HCT116 (cell line): Measurements from ENCODE around the gene TRAPPC12. TPM values are rescaled to one million over a fixed set of nuclear protein-coding genes. Genes with fewer than 3 reads are reported as not detected.
"Not testable (repeated sequence)": the region's sequence is repeated elsewhere in the genome, so short reads cannot be mapped to it uniquely, and the experiment has no call there.

Experiments
- ATAC-seq: fragments of 200-7000 bp; cut with Tn5 transposase; 2 replicates; pipeline ENCODE4 v1.9.1; 2020; ENCODE audit warnings: mild to moderate bottlenecking, moderate library complexity
- BruUV-seq: library from RNA; stranded (reverse); fragments of 400-500 nt; replicated peaks from 2 replicates; lab custom pipeline; 2021; lab: Mats Ljungman, UMichigan
- CTCF ChIA-PET: fragments of 300-600 bp; sonication (Branson Sonifier 250); formaldehyde crosslinking; loops from one replicate; lab custom pipeline; 2021; ENCODE audit warnings: antibody characterized with exemption; lab: Charles Lee
- POLR2A ChIA-PET: fragments of 300-600, 350-600 bp; sonication (Branson Sonifier 250); formaldehyde crosslinking; loops from one replicate; lab custom pipeline; 2021; ENCODE audit warnings: antibody characterized with exemption; lab: Charles Lee
- RAD21 ChIA-PET, 2 experiments: fragments of 300-600 bp; sonication (Branson Sonifier 250); formaldehyde crosslinking; loops; one replicate each; lab custom pipeline; 2023; ENCODE audit warnings: low total read pairs in 2 of 2; ENCODE audit not compliant: uncharacterized antibody in 2 of 2, unreplicated experiment in 2 of 2, low non-redundant PET in 1 of 2; lab: Charles Lee
- DNase-seq: peaks from one replicate; pipeline ENCODE4 v3.0.0-alpha.2; 2010; ENCODE audit warnings: low read depth, low spot score
- H2AFZ ChIP-seq: fragments of 200-600 bp; shearing (Covaris generic), sonication (generic); 2 replicates; pipeline ENCODE4 v1.6.1; 2017; ENCODE audit warnings: low read depth, mixed run types, mixed read lengths, antibody characterized with exemption, low read length; ENCODE audit not compliant: poor library complexity, severe bottlenecking
- H3K27ac ChIP-seq: 2 replicates; pipeline ENCODE4 v1.5.1; 2012; ENCODE audit warnings: low read depth, low read length
- H3K27me3 ChIP-seq: fragments of 200-600 bp; sonication (generic); 2 replicates; pipeline ENCODE4 v1.6.1; 2016; ENCODE audit warnings: mixed run types, low read length, mixed read lengths; ENCODE audit not compliant: insufficient read depth
- H3K36me3 ChIP-seq, 2 experiments: fragments of 200-500 bp in 1 of 2; fragments of 200-600 bp in 1 of 2; sonication (Bioruptor generic) in 1 of 2; sonication (generic) in 1 of 2; 2 replicates each; pipeline versions ENCODE4 v1.5.1 to v1.6.1; 2014 to 2016; ENCODE audit warnings: low read length in 2 of 2, inconsistent platforms in 1 of 2, mixed read lengths in 1 of 2, mixed run types in 1 of 2; ENCODE audit not compliant: insufficient read depth in 2 of 2, control insufficient read depth in 1 of 2
- H3K4me1 ChIP-seq, 2 experiments: fragments of 200-600 bp in 1 of 2; sonication (generic) in 1 of 2; 2 replicates each; pipeline versions ENCODE4 v1.5.1 to v1.6.1; 2012 to 2017; ENCODE audit warnings: low read length in 2 of 2, inconsistent platforms in 1 of 2, mild to moderate bottlenecking in 1 of 2, mixed read lengths in 1 of 2, mixed run types in 1 of 2, moderate library complexity in 1 of 2; ENCODE audit not compliant: insufficient read depth in 2 of 2, control insufficient read depth in 1 of 2
- H3K4me2 ChIP-seq: fragments of 200-600 bp; sonication (generic); 2 replicates; pipeline ENCODE4 v1.6.1; 2017; ENCODE audit warnings: mixed run types, low read length, mixed read lengths
- H3K4me3 ChIP-seq, 2 experiments: fragments of 200-600 bp in 1 of 2; sonication (generic) in 1 of 2; replicated peaks in 1 of 2; 2 replicates each; pipeline ENCODE4 v1.5.1; 2011 to 2016; ENCODE audit warnings: low read length in 2 of 2, control low read depth in 1 of 2, low read depth in 1 of 2, mild to moderate bottlenecking in 1 of 2, mixed read lengths in 1 of 2, mixed run types in 1 of 2
- H3K79me2 ChIP-seq: fragments of 200-600 bp; sonication (generic); 2 replicates; pipeline ENCODE4 v1.6.1; 2017; ENCODE audit warnings: mild to moderate bottlenecking, mixed run types, low read length, moderate library complexity, mixed read lengths; ENCODE audit not compliant: insufficient read depth
- H3K9ac ChIP-seq: fragments of 200-600 bp; sonication (generic); 2 replicates; pipeline ENCODE4 v1.6.1; 2016; ENCODE audit warnings: low read length, mixed read lengths
- H3K9me2 ChIP-seq: fragments of 200-600 bp; sonication (generic), shearing (Covaris generic); 2 replicates; pipeline ENCODE4 v1.6.1; 2017; ENCODE audit warnings: mixed run types, mild to moderate bottlenecking, moderate library complexity; ENCODE audit not compliant: insufficient read depth
- H3K9me3 ChIP-seq, 2 experiments: fragments of 200-500 bp in 1 of 2; fragments of 200-600 bp in 1 of 2; sonication (Bioruptor generic) in 1 of 2; sonication (generic) in 1 of 2; 2 replicates each; pipeline ENCODE4 v1.6.1; 2014 to 2017; ENCODE audit warnings: low read length in 2 of 2, mixed read lengths in 2 of 2, inconsistent platforms in 1 of 2, low read depth in 1 of 2, mild to moderate bottlenecking in 1 of 2, mixed run types in 1 of 2, moderate library complexity in 1 of 2; ENCODE audit not compliant: control insufficient read depth in 1 of 2, insufficient read depth in 1 of 2
- H4K20me1 ChIP-seq: fragments of 200-600 bp; sonication (generic), shearing (Covaris generic); 2 replicates; pipeline ENCODE4 v1.6.1; 2017; ENCODE audit warnings: mixed run types, mild to moderate bottlenecking, moderate library complexity; ENCODE audit not compliant: insufficient read depth
- ATF3 ChIP-seq: IDR thresholded peaks from 2 replicates; pipeline ENCODE4 v1.6.1; 2012
- CEBPB ChIP-seq: IDR thresholded peaks from 2 replicates; pipeline ENCODE4 v1.6.1; 2012; ENCODE audit warnings: low read depth
- ELF1 ChIP-seq: IDR thresholded peaks from 2 replicates; pipeline ENCODE4 v1.6.1; 2012; ENCODE audit warnings: low read depth, borderline replicate concordance
- EZH2 ChIP-seq: fragments of 200-600 bp; sonication (generic); IDR thresholded peaks from 2 replicates; pipeline ENCODE4 v1.6.1; 2017; ENCODE audit warnings: antibody characterized with exemption, mixed run types
- EZH2phosphoT487 ChIP-seq: fragments of 200-600 bp; IDR thresholded peaks from 2 replicates; pipeline ENCODE4 v1.6.1; 2018; ENCODE audit warnings: antibody characterized with exemption, borderline replicate concordance
- MAX ChIP-seq: IDR thresholded peaks from 2 replicates; pipeline ENCODE4 v1.6.1; 2012
- POLR2A ChIP-seq: IDR thresholded peaks from 2 replicates; pipeline ENCODE4 v1.7.0; 2011; ENCODE audit warnings: borderline replicate concordance; ENCODE audit not compliant: insufficient read depth, insufficient read length; ENCODE audit errors: extremely low read depth
- POLR2AphosphoS5 ChIP-seq: IDR thresholded peaks from 2 replicates; pipeline ENCODE4 v1.6.1; 2011; ENCODE audit warnings: mild to moderate bottlenecking, low read depth, low read length, moderate library complexity
- RAD21 ChIP-seq: IDR thresholded peaks from 2 replicates; pipeline ENCODE4 v1.6.1; 2012; ENCODE audit warnings: low read depth, mild to moderate bottlenecking
- SIN3A ChIP-seq: IDR thresholded peaks from 2 replicates; pipeline ENCODE4 v1.6.1; 2012; ENCODE audit warnings: low read depth
- SP1 ChIP-seq: IDR thresholded peaks from 2 replicates; pipeline ENCODE4 v1.6.1; 2012; ENCODE audit warnings: low read depth
- SRF ChIP-seq: IDR thresholded peaks from 2 replicates; pipeline ENCODE4 v1.6.1; 2012; ENCODE audit warnings: low read depth
- TCF7L2 ChIP-seq: IDR thresholded peaks from 2 replicates; pipeline ENCODE4 v1.7.0; 2011; ENCODE audit warnings: borderline replicate concordance, inconsistent platforms; ENCODE audit not compliant: insufficient read depth, insufficient read length; ENCODE audit errors: extremely low read depth
- ZNF274 ChIP-seq: fragments of 200-500 bp; sonication (Bioruptor generic); IDR thresholded peaks from 2 replicates; pipeline ENCODE4 v1.6.1; 2014; ENCODE audit warnings: mild to moderate bottlenecking, low read depth, low read length, inconsistent platforms
- intact Hi-C: fragments of 100-400 bp; cut with micrococcal nuclease; formaldehyde crosslinking; loops from 2 replicates; pipeline ENCODE4 v1.10.0; 2022
- total RNA-seq: library from RNA; stranded (reverse); gene quantifications from one replicate; pipeline ENCODE4 v1.2.1, GENCODE V29; 2021; ENCODE audit not compliant: unreplicated experiment

The TRAPPC12 gene
- total RNA-seq, 1 experiment from 2014 or later: 47.4 TPM

GRCh38 chr2:3447789-3448317, 68.4 kb downstream of the TRAPPC12 start:
- ChIA-PET POLR2A (no interaction called here), CTCF (no interaction called here), RAD21 (no interaction called here)
- no peaks in the 10 kb centered on the region for H4K20me1 ChIP-seq
- H3K9me3 ChIP-seq: no peaks in the 10 kb centered on the region
- no peak overlapping the region for H3K9ac ChIP-seq
- no peak overlapping the region for H3K27ac ChIP-seq
- no peak overlapping the region for H2AFZ ChIP-seq
- intact Hi-C loops: no loop called here
- no peaks in the 10 kb centered on the region for H3K9me2 ChIP-seq
- no TSS peak for BruUV-seq
- H3K4me2 ChIP-seq: no peak overlapping the region
- TF ChIP-seq POLR2AphosphoS5 (no peak), ZNF274 (no peak), EZH2 (no peak), SP1 (no peak), POLR2A (no peak), ELF1 (no peak), ATF3 (no peak), CEBPB (no peak), SRF (no peak), SIN3A (no peak), RAD21 (no peak), MAX (no peak), TCF7L2 (no peak), EZH2phosphoT487 (no peak)
- no peak for DNase-seq
- no peaks in the 10 kb centered on the region for H3K79me2 ChIP-seq
- peaks cover 0 to 8% of the 10 kb centered on the region in 2 experiments; a peak in 3 of 4 replicates for H3K36me3 ChIP-seq
- H3K4me3 ChIP-seq: no peak overlapping the region
- H3K4me1 ChIP-seq: no peaks in the 10 kb centered on the region
- no peak for ATAC-seq
- H3K27me3 ChIP-seq: no peaks in the 10 kb centered on the region

GRCh38 chr2:3448441-3448911, 69.0 kb downstream of the TRAPPC12 start:
- H3K36me3 ChIP-seq, BruUV-seq, H3K9me2 ChIP-seq, H2AFZ ChIP-seq, H3K79me2 ChIP-seq, intact Hi-C loops, H3K4me1 ChIP-seq, ATAC-seq, H3K4me3 ChIP-seq, RAD21 ChIA-PET, H3K27ac ChIP-seq, CTCF ChIA-PET, H3K4me2 ChIP-seq, H3K27me3 ChIP-seq, H4K20me1 ChIP-seq, DNase-seq, POLR2A ChIA-PET, H3K9ac ChIP-seq, H3K9me3 ChIP-seq: not testable (repeated sequence)
